Subcutaneous adipose tissue (tissue), 4 donors: Measurements from ENCODE around the gene BMP6. TPM values are rescaled to one million over a fixed set of nuclear protein-coding genes. Genes with fewer than 3 reads are reported as not detected.

Source experiments
- total RNA-seq, 4 donors: library from RNA; depleted of rRNA; stranded (reverse); fragments of >200 nt; gene quantifications; one replicate each; pipeline ENCODE4 v1.1.0, GENCODE V29; 2016
- TF ChIP-seq, protein P1 (sequence below): fragments of 450-650 bp; IDR thresholded peaks from one replicate; pipeline ENCODE4 v1.5.1; 2016; ENCODE audit warnings: low read depth, mild to moderate bottlenecking, control low read depth, antibody characterized with exemption, moderate library complexity

Gene BMP6
- total RNA-seq, 4 donors from 2014 or later: 4.6 to 43.0 (median 11.7) TPM

DNA sequence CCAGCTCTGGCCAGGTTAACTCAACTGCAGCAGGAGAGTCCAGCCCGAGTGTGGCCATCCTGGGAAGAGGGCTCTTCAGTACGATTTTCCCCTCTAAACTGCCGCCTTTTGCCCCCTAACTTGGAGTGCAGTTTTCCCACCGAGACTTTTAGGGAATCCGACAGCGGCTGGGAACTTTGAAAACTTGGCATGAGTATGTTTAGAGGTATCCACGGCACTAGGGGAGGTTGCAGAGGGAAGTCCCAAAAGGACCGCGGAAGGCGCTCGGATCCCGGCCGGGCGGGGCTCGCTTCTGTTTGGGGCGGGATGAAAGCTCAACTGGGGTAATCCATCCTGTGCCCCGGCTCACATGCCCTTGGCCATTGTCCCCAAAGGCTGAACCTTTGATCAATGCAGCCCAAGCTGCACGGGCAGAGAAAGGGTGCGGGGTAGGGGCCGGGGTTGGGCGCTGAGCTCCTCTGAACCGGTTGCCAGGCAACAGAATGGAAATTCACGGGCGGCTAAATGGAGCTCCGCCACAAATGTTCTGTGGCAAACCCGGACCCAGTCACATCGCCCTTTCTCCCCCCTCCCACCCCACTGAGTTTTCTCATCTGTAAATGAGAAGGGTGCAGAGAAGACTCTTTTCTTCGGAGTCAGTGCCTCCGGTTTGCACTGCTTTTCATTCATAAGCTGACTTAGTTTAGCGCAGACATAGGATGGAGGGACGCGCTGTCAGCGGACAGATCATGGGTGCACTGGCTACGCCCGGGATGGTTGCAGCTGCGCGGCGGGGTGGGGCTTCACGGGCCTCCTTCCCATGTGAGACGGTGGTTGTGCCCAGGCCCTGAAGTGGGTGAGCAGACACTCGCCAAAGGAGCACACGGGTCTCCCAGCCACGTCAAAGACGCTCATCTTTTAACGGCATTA lies 2.3 kb downstream of the BMP6 start:
- TF ChIP-seq, protein P1, sequence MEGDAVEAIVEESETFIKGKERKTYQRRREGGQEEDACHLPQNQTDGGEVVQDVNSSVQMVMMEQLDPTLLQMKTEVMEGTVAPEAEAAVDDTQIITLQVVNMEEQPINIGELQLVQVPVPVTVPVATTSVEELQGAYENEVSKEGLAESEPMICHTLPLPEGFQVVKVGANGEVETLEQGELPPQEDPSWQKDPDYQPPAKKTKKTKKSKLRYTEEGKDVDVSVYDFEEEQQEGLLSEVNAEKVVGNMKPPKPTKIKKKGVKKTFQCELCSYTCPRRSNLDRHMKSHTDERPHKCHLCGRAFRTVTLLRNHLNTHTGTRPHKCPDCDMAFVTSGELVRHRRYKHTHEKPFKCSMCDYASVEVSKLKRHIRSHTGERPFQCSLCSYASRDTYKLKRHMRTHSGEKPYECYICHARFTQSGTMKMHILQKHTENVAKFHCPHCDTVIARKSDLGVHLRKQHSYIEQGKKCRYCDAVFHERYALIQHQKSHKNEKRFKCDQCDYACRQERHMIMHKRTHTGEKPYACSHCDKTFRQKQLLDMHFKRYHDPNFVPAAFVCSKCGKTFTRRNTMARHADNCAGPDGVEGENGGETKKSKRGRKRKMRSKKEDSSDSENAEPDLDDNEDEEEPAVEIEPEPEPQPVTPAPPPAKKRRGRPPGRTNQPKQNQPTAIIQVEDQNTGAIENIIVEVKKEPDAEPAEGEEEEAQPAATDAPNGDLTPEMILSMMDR: no peak

DNA sequence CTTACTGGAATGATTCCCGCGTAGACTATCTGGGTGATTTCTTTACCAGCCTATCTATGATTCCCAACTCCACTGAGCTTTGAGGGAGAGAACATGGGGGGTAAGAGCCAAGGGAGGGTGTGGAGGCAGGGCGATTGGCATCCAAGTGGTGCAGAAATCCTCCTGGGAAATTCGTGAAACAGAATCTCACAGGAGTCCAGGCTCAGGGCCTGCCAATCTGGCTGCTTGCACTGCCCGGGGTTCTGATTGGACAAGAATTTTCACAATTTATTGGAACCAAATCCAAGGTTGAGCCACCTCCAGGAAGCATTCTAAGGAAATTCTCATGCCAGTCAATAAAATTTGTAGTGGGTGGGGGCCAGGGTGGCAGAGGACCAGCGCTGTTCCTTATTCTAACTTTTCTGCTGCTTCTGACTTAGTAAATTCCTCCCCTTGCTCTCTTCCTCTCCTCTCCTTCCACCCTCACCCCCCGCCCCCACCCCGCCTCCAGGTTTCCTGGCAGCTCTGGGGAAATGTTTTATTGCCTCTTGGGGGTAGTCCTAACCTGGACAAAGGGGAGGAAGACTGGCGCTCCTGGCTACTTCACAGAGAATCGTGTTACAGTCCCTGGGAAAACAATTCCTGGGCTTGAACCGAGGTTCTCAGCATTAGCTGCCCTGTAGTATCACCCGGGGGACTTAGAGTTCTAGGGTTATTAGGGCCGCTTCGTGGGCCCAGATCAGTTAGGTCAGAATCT lies 3.1 kb downstream of the BMP6 start:
- TF ChIP-seq, protein P1: no peak

DNA sequence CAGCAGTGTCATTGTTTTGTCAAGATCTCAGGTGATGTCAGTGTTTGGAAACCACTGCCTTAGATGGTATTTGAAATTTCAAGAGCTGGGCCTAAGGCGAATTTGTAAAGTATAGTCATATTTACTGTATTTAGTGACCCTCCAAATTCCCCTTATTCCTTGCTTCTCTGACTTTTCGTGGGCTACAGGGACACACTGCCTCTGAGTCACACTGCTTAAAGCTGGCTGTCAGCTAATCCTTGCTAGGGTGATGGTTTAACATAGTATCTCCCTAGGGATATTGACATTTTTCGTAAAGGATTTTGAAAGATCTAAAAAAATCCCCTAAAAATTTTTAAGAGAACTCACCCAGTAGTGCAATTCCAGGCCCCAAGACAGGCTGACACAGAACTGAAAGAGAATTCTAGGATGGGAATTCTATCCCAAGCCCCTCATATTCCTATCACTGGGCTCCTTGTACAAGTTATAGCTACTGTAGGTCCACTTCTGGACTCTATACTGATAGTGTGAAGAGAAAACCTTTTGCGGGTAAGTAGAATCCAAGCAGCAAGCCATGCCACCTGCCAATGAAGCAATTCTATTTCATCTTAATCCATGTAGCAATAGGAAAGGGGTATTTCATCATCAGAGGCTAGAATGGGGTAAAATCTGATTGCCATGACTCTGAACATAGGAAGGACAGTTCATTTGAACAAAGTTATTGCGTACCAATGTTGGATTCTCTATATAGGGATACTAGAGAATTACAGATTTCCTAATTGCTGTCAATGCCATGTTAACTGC lies 4.3 kb downstream of the BMP6 start:
- TF ChIP-seq, protein P1: no peak

DNA sequence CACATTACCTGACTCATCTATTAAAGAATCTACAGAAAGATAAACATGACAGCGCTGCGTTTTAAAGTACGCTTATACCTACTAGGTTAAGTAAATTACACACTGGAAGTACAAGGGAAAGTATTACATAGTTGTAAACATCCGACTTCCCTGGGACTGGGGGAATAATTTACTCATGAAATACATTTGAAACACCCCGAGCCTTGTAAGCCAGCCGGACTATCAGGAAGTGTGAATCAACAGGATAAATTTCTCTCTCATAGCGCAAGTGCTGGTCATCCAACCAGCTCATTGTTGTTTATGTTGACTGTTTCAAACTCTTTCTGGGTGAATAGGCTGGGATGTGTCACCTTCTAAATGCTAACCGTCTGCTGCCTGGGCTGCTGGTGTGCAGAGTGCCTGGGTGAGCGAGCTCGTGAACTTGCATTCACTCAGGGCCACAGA lies 4.9 kb downstream of the BMP6 start:
- TF ChIP-seq, protein P1: no peak

DNA sequence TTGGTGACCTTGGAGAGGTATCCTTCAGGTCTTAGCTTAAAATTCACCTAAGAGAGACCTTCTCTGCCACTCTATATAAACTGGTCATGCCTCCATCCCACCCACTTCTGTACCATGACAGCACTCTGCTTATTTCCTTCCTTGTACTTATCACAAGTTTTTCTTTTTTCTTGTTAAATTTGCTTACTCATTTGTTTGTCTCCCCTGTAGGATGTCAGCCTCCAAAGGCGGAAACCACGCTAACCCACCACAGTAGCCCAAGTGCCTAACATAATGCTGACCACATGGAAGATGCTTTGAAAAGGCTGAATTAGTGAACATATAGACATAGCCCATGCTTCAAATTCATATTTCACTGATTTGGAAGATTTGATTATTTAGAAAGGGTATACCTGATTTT lies 5.4 kb downstream of the BMP6 start:
- TF ChIP-seq, protein P1: no peak

DNA sequence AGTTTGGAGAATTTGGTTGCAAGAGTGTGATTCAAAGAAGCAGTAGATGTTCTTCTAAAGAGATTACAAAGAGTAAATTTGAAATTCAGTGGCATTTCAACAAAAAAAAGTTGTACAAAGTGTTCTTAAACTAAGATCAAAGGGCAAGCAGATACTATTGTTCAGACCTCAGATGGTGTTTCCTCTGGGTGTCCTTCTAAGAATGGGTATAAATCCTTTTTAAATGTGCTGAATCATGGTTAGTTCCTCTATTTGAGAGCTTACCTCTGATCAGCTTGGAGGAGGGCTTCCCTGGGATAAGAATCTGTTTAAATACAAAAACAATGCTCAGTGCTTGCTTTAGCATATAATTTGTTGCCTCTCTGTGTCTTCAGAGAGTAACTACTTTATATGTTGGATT lies 6.3 kb downstream of the BMP6 start:
- TF ChIP-seq, protein P1: no peak
